ENCODE data around the gene B4GALT1. TPM values are rescaled to one million over a fixed set of nuclear protein-coding genes. Genes with fewer than 3 reads are reported as not detected.

Gene B4GALT1
- total and polyA plus RNA-seq, 2 donors from 2014 or later, result 33.0 to 163 TPM

- no peak for DNase-seq
- peaks cover 0 to 58% (median 29%) of the 10 kb centered on the region in 3 donors for H3K36me3 ChIP-seq (ENCODE audit: control insufficient read depth in 2 of 3, insufficient read depth in 3 of 3, low read length in 3 of 3)
- H3K9me3 ChIP-seq (ENCODE audit: control insufficient read depth in 2 of 3, insufficient read depth in 1 of 3, low read length in 3 of 3), result no peaks in the 10 kb centered on the region
- TF ChIP-seq CTCF (IDR thresholded peaks at IDR 0.05; ENCODE audit: borderline replicate concordance, extremely low read depth, insufficient read depth), result no peak
- H3K9ac ChIP-seq (ENCODE audit: low read length in 3 of 3), result no peak overlapping the region
- no peak for FAIRE-seq
- H3K27me3 ChIP-seq (ENCODE audit: control insufficient read depth, insufficient read depth, low read length), result no peaks in the 10 kb centered on the region
- H3K4me3 ChIP-seq (ENCODE audit: low read length in 3 of 3), result no peak overlapping the region
- no peaks in the 10 kb centered on the region for H3K4me1 ChIP-seq (ENCODE audit: control insufficient read depth in 2 of 3, insufficient read depth in 2 of 3, low read depth in 1 of 3, low read length in 3 of 3)
- intact Hi-C loops (cut with DNase I), result no loop called here
- H3K27ac ChIP-seq (ENCODE audit: low read depth in 2 of 2, low read length in 2 of 2), result no peak overlapping the region
Observed at GRCh38 chr9:33117796-33118195, 49.3 kb downstream of the B4GALT1 start.

DNA sequence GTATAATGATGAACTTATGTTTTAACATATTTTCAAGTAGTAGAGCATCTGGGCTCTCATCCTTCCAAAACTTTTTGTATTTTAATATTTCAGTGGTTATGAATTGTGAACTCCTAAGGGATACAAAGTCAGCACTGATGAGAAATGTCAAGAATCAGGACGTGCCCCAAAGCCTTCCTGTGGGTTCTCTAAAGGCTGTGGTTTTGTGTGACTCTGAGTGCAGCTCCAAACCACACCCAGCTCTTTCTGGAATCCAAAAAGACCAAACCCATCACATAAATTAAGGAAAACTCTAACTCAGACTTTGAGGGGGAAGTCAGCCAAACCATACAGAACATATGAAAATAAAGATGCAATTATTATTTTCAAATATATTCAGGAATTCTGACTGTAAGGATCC, 49.8 kb downstream of the B4GALT1 start:
- no peak overlapping the region for H3K9ac ChIP-seq (ENCODE audit: low read length in 3 of 3)
- TF ChIP-seq CTCF (IDR thresholded peaks at IDR 0.05; ENCODE audit: borderline replicate concordance, extremely low read depth, insufficient read depth), result no peak
- intact Hi-C loops (cut with DNase I), result no loop called here
- peaks cover 0 to 61% (median 32%) of the 10 kb centered on the region in 3 donors for H3K36me3 ChIP-seq (ENCODE audit: control insufficient read depth in 2 of 3, insufficient read depth in 3 of 3, low read length in 3 of 3)
- DNase-seq (no peak), FAIRE-seq (no peak)
- H3K27ac ChIP-seq (ENCODE audit: low read depth in 2 of 2, low read length in 2 of 2), result no peak overlapping the region
- no peaks in the 10 kb centered on the region for H3K9me3 ChIP-seq (ENCODE audit: control insufficient read depth in 2 of 3, insufficient read depth in 1 of 3, low read length in 3 of 3)
- H3K4me3 ChIP-seq (ENCODE audit: low read length in 3 of 3), result no peak overlapping the region
- H3K4me1 ChIP-seq (ENCODE audit: control insufficient read depth in 2 of 3, insufficient read depth in 2 of 3, low read depth in 1 of 3, low read length in 3 of 3), result no peaks in the 10 kb centered on the region
- H3K27me3 ChIP-seq (ENCODE audit: control insufficient read depth, insufficient read depth, low read length), result no peaks in the 10 kb centered on the region

DNA sequence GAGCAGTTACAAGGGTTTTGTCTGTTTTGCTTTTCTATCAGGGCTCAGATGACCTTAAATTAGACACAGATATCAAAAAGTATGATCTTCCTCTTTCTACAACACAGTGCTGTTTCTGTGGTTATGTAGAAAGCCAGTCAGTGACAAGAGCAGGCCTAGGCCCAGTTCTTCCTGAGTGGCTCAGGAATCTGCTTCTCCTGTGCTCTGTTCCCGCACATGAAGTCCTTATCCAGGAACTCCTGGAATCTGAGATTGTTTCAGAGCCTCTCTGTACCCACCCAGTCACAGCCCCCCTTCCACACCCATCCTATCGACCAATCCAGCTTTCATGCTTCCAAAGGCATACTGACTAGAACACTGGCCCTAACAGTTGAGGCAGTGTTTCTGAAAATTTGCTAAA, 50.3 kb downstream of the B4GALT1 start:
- intact Hi-C loops (cut with DNase I), result no loop called here
- H3K4me1 ChIP-seq (ENCODE audit: control insufficient read depth in 2 of 3, insufficient read depth in 2 of 3, low read depth in 1 of 3, low read length in 3 of 3), result no peaks in the 10 kb centered on the region
- FAIRE-seq, result no peak
- no peak overlapping the region for H3K27ac ChIP-seq (ENCODE audit: low read depth in 2 of 2, low read length in 2 of 2)
- no peak overlapping the region for H3K4me3 ChIP-seq (ENCODE audit: low read length in 3 of 3)
- H3K9me3 ChIP-seq (ENCODE audit: control insufficient read depth in 2 of 3, insufficient read depth in 1 of 3, low read length in 3 of 3), result no peaks in the 10 kb centered on the region
- no peaks in the 10 kb centered on the region for H3K27me3 ChIP-seq (ENCODE audit: control insufficient read depth, insufficient read depth, low read length)
- no peak for DNase-seq
- TF ChIP-seq CTCF (IDR thresholded peaks at IDR 0.05; ENCODE audit: borderline replicate concordance, extremely low read depth, insufficient read depth), result no peak
- peaks cover 0 to 65% (median 32%) of the 10 kb centered on the region in 3 donors for H3K36me3 ChIP-seq (ENCODE audit: control insufficient read depth in 2 of 3, insufficient read depth in 3 of 3, low read length in 3 of 3)
- no peak overlapping the region for H3K9ac ChIP-seq (ENCODE audit: low read length in 3 of 3)

DNA sequence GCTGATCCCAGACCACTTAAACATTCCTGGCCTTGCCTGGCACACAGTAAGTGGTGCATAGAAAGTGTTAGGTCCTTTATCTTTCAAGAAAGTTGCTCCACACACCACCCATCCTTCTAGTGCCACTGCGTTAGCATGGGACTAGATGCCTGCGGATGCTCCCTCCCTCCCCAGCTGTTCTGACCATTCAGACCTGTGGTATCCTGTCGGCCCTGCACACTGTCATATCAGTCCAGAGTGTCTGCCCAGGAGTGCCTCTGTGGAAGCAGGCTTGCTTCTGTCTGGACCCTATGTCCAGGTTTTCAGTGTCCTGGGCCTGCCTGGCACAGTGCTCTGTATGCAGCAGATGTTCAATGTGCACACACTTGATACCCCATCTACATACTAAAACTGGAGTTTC, 52.4 kb downstream of the B4GALT1 start:
- Histone ChIP-seq H3K27me3 (ENCODE audit: control insufficient read depth, insufficient read depth, low read length) (no peaks in the 10 kb centered on the region), H3K9ac (ENCODE audit: low read length in 3 of 3) (no peak overlapping the region), H3K4me1 (ENCODE audit: control insufficient read depth in 2 of 3, insufficient read depth in 2 of 3, low read depth in 1 of 3, low read length in 3 of 3) (no peaks in the 10 kb centered on the region), H3K27ac (ENCODE audit: low read depth in 2 of 2, low read length in 2 of 2) (no peak overlapping the region), H3K36me3 (ENCODE audit: control insufficient read depth in 2 of 3, insufficient read depth in 3 of 3, low read length in 3 of 3) (peaks cover 0 to 60% (median 28%) of the 10 kb centered on the region in 3 donors), H3K4me3 (ENCODE audit: low read length in 3 of 3) (no peak overlapping the region), H3K9me3 (ENCODE audit: control insufficient read depth in 2 of 3, insufficient read depth in 1 of 3, low read length in 3 of 3) (no peaks in the 10 kb centered on the region)
- intact Hi-C loops (cut with DNase I), result no loop called here
- no peak for FAIRE-seq
- no peak for DNase-seq
- no peak for TF ChIP-seq CTCF (IDR thresholded peaks at IDR 0.05; ENCODE audit: borderline replicate concordance, extremely low read depth, insufficient read depth)
